GM21423 (cell line): ENCODE measurements around the gene VAX1.

Source experiments
- ATAC-seq: cut with Tn5 transposase; IDR thresholded peaks from one replicate; pipeline ENCODE4 v1.9.1; 2021; ENCODE audit warnings: mild to moderate bottlenecking, moderate library complexity; ENCODE audit not compliant: unreplicated experiment

The VAX1 gene

DNA sequence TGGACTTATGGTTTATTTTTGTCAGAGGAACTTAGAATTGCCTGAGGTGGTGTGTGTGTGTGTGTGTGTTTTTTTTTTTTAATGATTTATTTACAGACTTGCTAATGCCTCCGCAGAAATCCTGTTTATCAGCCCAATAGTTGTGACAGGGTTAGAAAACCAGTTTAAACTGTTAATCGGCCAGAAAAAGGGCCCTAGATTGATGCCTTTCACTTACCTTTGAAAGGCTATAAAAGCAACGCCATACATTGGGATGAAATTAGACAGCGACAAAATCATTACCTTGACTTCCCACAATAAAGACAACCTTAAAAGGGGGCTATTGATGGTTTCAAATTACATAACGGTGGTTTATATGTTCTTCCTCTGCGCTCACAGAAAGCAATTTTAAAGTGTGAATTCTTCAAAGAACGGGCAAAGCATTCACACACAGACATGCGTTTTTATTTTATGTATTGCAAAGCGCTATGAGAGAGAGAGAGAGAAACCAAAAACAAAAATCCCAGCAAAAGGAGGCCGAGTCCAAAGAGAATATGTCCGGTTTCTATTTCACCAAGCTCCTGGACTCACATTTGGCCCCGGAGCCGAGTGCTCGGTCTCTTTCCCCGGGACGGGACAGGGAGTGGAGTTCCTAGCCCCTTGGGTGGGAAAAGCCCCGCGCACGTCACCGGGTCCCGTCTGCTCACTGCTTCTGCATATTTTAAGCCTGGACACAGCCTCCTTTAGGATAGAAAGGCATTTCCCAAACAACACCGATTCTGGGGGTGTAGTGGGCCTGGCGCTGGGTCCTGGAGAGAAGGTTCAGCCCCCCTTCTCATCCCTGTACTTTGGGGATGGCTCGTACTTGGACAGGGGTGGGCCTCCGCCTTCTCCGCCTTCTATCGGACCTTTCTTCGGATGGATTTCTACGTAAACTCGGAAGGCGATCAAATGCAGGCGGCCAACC lies 26.8 kb upstream of the VAX1 start:
- ATAC-seq, result no peak

DNA sequence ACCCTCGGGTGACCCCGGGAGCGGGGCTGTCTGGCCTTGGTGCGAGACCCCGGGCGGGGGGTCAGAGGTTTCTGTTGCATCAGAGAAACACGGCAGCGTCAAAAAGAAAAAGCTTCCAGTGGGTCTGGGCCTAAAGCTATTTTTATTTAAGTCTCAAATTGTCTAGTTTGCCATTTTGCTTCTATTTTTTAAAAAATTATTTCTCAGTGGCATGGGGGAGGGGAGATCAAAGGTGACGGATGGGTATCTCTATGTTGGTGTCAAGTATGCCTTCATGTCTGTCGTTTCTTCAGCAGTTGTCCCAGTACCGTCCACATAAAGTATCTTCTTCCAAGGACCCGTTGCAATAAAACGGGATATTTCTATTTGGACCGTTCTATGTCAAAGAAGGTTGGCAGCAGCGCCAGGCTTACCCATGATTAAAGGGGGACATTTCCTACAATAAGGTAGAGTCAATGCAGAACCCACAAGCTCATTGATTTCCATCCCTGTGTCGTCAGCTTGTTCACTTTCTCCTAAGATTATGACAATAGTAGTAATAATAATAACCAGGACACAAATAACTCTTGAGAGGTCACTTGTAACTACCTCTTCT lies 26.0 kb upstream of the VAX1 start:
- ATAC-seq, result no peak

DNA sequence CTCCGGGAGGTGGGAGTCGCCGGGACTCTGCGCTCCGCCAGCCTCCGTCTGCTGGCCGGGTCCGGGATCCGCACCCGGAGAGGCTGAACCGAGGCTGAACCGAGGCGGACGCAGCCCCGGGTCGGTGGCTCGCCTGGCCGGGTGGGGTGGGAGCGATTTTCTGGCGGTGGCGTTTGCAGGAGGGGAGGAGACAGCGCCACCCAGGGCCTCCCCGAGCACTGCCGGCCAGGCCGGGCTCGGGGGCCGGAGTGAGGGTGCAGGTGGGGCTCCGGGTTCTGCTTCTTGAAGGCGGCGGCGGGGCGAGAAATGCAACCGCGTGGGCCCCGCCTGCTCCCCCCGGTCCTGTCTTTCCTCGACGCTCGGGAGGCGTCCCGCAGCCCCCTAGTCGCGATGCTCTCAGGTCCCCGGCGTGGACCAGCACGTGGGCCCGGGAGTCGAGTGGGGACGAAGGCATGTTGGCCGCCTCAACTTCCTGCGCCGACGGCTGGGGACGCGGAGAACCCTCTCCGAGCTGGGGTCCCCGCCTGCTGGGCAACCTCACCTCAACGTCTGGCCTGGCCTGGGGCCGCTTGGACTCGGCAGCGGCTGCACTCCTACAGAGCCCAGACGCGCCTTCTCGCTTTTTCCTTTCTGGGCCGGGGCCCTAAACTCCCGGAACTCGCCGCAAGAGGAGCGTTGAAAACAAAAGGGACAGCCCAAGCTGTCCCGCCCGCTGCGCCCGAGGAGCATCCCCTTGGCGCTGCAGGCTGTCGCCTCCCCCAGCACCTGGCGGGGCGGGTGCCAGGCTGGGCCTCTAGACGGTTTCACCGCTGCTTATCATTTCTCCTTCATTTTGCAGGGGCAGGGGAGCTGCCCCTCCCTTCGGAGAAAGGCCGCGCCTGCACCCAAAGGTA lies 25.2 kb upstream of the VAX1 start:
- ATAC-seq, result no peak

DNA sequence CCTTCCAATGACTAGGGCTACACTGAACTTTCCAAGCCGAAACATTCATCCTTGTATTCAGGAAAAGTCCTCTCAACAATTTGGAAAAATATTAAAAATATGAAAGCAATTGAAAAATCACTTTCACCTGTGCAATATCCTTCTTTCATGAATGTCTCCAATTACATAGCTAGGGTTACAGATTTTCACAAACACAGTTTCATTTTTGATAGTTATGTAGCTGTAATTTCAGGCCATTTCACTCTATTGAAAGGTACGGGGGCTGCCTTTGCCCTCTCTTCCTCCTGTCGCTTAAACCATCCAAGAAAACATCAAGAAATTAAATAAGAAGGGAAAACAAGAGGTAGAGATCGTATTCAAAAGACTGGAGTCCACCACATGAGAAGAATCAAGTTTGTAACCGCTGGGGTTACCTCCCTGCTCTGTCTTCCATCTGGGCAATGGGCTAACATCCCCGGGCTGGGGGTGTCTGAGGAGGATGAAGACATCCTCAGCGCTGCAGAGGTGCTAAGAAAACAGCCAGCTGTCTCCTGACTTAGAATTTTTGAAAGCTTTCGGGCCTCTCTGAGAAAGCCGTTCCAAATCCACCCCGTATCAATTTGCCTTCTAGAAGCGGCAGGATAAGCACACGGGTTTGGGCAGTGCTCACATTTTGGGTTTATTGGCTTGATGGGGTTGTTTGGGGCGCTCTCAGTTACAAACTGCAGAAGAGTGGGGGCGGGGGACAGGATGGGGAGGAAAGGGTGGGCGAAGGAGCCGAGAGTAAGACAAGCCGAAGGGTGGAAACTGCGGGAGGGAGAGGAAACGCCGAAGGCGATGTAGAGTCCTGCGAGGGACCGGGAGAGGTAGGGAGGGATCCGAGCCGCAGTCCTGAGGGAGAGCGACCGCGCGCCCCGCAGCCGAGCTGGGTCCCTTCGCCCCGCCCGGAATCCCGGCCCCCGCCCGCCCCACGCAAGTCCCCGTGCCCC lies 24.3 kb upstream of the VAX1 start:
- no peak for ATAC-seq

DNA sequence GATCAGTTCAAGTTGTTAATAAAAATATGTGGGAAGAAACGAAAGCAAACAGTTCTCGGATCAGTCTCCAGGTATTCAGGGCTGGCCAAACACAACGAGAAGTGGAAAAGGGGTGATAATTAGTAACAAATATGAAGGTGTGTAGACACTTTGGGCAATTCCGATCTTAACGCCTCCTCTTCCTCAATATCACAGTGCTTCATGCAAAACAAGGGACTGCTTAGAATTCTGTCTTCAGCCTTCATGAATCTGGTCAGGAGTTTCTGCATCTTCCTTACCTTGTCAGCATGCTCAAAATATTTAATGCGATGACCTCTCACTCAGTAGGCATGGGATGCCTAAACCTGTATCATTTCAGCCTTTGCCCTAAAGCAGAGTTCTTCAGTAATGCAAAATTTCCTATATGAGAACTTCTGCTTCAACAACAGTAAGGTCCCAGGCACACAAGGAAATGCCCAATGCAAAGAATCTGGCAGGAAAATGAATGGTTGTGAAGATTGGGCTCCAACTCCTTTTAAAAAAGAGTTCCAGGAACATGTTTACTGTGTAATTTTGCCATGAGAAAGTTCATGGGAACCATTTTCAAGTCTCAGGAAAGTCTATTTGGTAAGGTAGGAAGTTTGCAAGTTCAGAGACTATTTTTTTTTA lies 23.4 kb upstream of the VAX1 start:
- no peak for ATAC-seq

DNA sequence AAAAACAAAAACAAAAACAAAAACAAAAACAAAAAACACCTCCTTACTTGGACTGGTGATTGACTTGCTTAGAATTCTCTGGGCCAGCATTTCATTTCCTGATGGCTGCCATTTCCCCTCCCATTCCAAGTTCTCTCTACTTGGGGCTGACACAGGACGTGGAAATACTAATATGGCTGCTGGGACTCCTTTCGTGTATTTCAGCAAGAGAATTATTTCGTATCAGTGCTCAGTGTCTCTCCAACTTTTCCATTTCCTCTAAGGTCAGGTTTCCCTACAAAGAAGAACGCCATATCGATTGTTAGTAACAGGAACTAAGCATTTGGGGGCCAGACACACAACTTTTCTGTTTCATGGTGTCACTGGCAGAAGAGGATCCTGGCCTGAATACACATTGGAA lies 22.5 kb upstream of the VAX1 start:
- no peak for ATAC-seq

DNA sequence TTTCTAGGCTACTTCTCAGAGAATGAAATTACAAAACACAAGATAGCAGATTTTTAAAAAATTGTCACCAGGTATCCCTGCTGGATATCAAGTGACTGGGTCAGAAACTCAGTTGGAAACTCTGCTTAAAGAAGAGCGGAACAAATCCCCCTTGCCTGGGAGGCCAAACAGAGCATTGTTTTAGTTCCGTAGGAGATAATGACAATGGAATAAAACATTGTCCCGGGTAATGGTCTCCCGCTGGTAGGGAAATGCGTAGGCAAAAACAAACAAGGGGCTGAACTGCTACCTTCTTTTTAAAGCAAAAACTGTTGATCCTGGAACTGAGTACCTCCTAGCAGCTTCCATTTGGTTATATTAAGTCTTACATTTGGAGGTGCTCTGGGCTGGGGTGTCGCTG lies 21.3 kb upstream of the VAX1 start:
- no peak for ATAC-seq

DNA sequence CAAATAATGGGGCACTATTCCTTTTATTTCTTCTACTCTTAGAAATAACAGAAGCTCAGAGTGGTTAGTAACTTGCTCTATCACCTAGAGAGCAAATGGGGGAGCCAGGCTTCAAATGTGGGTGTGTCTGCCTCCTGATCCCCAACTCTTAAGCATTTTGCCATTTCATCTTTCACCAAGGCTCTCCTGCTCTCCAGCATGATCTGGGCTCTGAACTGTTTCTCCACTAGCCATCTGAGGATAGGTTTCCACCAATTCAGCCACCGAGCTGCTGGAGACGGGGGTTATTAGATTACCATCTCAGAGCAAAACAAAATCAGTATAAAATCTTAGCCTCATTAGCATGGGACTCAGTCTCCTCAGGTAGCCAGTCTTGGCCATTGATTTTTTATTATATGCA lies 20.2 kb upstream of the VAX1 start:
- no peak for ATAC-seq

DNA sequence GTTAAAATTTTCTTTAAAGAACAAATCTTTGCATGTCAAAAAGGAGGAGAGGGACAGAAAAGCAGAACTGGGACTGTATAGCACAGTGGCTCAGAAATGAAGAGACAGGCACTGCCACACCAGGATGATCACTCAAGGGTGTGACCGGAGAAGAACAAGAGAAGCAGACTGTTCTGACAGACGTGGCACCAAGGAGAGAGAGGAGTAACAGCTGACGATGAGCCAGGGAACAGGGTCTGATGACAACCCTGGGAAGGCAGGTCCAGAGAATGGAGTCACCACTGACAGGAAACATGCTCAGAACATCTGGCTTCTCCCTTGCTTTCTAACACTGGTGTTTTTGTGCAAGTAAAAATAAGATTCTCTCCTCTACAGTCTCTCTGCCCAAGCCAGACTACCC lies 14.6 kb upstream of the VAX1 start:
- ATAC-seq, result no peak

DNA sequence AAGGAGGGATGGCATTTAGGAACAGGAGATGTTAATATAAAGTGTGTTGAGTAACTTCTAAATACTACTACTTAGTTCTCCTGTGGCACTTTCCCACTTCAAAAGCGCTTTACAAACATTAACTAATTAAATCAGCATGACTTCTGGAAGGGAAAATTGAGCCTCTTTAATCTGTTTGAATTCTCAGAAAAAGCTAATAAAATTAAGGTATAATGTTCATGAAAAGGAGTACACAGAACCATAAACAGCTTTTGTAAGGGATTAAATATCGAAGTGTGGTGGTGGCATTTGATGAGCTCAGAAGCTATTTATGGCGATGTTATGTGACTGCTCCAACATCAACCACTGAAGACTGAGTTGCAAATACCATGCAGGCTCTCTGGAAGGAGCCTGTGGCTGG lies 10.2 kb upstream of the VAX1 start:
- ATAC-seq, result no peak

DNA sequence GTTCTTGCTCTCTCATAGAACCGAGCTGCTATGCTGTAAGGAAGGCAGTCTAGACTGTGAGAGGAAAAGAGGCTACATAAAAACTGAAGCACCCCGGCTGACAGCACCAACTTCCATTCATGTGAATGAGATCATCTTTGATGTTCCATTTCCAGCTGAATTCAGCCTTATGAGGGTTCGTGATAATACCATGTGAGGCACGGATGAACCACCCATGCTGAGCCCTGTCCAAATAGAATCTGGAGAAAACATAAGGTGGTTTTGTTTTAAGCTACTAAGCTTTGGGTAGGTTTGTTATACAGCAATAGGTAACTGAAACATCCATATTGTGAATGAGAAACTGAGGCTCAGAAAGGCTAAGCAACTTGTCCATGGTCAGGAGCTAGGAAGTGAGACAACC lies 6.9 kb upstream of the VAX1 start:
- ATAC-seq, result no peak

DNA sequence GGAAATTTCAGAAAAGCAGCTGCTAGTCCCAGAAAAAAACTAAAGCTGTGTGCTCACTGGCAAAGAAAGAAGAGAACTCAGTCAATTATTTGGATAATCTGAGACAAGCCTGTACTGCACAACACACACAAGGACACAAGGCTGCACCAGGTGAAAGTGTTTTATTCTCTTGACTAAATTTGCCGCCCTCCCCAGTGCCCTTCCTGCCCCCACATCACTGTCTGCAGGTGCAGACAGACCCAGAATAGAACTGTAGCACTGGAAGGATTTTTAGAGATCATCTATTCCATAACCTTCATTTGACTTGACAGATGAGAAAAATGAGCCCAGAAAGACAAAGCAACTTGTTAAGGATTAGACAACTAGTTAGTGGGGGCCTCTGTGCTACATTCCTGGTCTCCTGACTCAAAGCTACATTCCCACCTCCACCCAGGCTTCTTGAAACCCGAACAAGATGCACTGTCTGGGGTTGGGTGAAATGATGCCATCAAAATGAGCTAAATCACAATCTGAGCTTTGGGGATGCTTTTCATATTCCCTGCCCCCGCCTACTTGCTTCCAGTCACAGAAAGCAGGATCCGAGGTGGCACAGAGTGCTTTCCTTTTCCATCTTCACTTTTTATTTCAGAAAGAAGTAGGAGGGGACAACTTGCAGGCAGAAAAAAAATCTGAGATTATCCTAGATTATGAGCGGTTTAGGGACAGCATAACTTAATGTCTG lies 5.2 kb upstream of the VAX1 start:
- no peak for ATAC-seq

DNA sequence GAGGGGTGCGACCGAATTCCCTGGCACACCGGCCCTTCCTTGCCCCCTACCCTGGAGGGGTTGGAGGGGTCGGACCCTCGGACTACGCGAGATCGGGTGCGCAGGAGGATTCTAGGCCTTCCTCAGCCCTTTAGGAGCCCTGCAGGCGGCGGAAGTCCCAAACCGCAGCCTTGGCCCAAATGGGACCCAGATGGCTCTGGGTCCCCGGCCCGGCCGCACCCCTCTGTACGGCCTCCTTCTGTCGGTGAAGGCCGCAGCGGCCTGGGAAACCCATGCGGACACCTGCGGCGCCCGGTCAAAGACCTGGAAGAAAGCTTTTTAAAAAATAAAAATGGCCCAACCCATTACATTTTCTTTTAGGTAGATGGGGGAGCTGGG lies 2.4 kb upstream of the VAX1 start:
- ATAC-seq, result no peak

DNA sequence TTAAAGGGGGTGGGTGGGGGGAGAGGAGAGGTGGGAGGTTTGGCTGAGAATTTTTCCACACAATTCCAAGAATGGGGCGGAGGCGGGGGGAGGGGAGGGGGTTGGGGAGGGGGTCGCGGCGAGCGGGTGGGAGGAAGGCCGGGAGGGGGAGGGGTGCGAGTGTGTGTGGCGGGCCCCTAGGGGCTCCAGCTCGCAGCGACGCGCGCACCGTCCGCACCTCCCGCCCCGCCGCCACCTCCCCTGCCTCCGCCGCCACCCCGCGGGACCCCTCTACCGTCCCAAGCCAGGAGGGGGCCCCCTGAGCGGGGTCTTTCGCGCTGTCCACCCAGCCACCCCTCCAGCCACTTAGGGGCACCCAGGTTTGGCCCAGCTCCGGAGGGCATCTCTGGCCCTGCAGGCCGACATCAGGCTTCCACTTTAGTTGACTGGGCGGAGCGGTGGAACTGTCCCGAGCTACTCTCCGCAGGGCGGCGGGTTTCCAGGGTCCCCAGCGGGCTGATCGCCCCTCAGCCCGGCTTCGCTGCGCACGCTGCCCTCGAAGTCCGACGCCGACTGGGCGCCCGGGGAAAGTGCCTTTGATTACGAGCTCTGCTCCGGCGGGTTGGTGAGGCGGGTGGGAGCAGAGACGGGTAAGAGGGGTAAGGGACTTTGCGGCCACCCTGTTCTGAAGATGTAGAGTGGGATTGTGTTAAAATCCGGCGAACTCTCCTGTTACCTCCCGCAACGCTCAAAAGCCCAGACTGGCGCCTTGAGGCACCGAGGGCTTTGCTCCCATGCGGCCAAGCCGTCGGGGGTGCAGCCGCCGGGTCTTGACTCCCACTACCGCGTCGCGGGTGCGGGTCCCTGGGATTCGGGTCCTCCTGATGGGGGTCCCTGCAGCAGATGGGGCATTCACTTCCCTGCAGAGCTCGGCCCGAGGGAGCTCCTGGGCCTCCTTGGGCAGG lies 1.8 kb upstream of the VAX1 start:
- ATAC-seq, result no peak

DNA sequence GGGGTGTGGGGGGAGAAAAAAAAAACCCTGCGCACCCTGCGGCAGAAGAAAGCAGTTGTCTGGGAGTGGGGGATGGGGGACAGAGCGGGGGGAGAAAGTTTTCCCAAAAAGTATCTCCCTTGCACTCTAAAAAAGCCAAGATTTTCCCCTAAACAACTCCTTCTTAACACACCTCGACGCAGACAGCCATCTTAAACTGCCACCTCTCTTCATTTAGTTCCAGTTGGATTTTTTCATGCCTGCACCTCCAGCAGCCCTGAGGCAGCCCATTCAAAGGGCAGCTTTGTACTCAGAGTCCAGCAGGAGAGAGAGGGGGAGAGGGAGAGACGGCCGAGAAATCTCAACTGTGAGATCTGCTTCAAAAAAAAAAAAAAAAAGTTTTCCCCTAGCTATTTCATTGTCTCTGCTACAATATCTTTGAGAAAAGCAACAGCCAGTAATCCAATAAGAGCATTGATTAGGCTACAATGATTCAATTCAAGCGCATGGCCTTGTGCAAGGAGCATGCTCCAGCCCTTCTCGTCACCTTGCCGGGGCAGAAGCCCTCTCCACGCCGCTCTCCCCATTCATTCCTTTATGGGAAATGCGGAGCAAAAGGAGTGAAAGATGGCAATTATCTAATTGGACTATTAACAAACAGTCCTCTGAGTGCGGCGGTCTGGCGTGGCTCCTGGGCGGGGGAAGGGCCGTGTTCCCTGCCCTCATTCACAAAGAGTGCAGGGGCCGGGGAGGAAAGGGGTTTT lies 939 bp upstream of the VAX1 start:
- ATAC-seq, result no peak

DNA sequence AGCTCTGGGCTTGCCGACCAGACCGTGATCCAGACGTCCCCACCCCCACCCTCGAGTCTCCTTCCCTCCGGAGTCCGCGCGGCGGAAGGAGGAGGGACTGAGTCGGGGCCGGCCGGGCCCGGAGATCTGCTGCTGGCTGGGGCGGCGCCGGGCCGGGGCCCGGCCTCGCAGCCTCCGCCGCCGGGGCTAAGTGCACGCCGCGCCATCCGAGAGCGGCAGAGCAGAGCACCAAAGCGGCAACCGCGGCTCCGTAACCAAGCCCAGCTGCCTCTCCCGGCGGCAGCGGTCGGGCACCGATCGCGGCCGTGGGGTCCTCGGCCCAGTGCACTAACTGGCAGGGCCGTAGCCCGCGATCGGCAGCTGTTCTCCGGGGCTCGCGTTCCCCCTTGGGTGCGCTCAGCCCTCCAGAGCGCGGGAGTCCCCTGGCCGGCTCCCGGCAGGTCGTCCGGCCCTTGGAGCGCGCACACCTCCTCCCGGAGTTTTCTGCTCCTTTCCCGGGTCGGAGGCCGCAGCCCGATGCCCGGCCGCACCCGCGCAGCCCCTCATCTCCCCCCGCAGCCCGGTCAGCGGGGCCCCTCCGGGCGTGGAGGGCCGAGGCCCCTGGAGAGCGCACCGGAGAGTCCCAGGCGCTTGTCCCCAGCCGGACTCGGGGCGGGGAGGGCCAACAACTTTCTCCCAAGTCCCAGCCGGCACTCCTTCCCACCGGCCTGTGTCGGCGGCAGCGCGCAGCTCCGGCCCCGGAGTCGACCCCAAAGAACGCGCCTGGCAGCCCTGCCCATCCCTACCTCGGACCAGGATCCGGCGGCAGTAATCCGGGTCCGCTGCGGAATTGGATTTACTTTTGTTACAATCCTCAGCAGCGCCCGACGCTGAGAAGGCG lies 799 bp downstream of the VAX1 start:
- no peak for ATAC-seq
